ENCODE results near the gene CAB39.

CAB39 gene

DNA sequence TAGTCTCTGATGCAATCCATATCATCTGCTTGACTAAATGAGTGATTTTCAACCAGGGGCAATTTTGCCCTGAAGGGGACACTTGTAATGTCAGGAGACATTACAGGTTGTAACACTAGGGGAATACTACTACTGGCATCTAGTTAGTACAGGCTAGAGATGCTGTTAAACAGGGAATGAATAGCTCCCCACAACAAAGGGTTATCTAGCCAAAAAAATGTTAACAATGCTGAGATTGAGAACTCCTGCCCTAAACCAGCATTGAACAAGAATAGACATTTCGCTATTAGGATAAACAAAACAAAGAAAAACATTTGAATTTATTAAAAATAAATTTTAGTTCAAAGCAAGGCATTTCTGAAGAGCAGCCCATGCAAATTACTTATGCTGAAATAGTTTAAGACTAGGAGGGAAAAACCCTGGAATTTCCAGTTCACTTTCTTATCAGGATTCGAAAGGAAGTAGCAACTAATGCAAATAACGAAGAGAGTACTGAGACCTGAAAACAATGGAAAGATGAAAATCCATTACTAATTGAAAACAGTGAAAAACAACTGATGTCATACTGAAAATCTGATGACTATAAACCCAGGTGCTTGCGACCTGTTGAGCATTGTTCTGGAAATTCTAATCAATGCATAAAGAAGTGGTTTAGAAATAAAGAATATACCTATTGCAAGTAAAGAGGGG lies 53.1 kb downstream of the CAB39 start:
- Mint-ChIP-seq H3K27ac (no peak overlapping the region), H3K27me3 (ENCODE audit: low read depth) (no peaks in the 10 kb centered on the region), H3K4me1 (ENCODE audit: low read depth) (peaks cover 50% of the 10 kb centered on the region), H3K36me3 (ENCODE audit: low read depth) (peaks cover 60% of the 10 kb centered on the region), H3K9me3 (no peaks in the 10 kb centered on the region), H3K4me3 (no peak overlapping the region)

DNA sequence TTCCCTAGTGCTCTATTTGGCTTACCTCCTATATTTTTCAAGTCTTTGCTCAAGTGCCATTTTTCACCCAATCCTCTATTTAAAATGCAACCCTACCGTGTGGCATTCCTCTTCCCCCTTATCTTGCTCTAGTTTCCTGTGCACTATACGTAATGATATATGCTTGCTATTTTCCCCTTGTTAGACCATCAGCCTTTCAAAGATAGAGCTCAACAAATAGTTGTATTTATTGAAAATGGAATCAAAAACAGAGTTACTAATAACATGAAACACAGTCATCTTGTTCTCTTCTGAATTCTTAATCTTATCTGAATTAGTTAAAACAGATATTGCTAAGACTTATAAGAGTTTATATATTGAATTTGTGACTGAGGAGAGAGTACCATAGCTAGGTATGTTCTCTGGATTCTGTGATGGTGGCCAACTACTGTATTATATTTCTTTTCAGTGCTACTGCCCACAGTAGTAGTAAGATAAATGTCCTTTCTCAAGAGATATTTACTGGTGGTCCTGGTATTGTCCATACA lies 55.3 kb downstream of the CAB39 start:
- H3K27me3 Mint-ChIP-seq (ENCODE audit: low read depth), result no peaks in the 10 kb centered on the region
- no peak overlapping the region for H3K4me3 Mint-ChIP-seq
- H3K4me1 Mint-ChIP-seq (ENCODE audit: low read depth), result peaks cover 56% of the 10 kb centered on the region
- no peaks in the 10 kb centered on the region for H3K9me3 Mint-ChIP-seq
- peaks cover 63% of the 10 kb centered on the region for H3K36me3 Mint-ChIP-seq (ENCODE audit: low read depth)
- H3K27ac Mint-ChIP-seq, result no peak overlapping the region

DNA sequence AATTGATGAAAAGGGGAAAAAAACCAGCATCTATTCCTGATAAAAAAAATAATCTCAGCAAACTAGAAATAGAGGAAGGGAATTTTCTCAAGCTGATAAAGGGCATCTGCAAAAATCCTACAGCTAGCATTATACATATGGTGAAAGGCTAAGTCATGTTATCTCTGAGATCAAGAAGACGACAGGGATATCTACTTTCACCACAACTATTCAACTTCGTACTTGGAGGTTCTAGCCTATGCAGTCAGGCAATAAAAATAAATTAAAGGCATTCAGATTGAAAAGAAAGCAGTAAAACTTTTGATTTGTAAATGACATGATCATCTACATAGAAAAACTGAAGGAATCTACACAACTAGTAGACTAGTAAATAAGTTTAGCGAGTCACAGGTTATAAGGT lies 58.2 kb downstream of the CAB39 start:
- Mint-ChIP-seq H3K4me1 (ENCODE audit: low read depth) (peaks cover 72% of the 10 kb centered on the region), H3K27me3 (ENCODE audit: low read depth) (no peaks in the 10 kb centered on the region), H3K4me3 (no peak overlapping the region), H3K9me3 (no peaks in the 10 kb centered on the region), H3K36me3 (ENCODE audit: low read depth) (peaks cover 71% of the 10 kb centered on the region), H3K27ac (peak overlapping the region; percentile 38)

- Mint-ChIP-seq H3K36me3 (ENCODE audit: low read depth) (peaks cover 69% of the 10 kb centered on the region), H3K27me3 (ENCODE audit: low read depth) (no peaks in the 10 kb centered on the region), H3K27ac (peak overlapping the region; percentile 17), H3K4me3 (peak overlapping the region; percentile 18), H3K9me3 (no peaks in the 10 kb centered on the region), H3K4me1 (ENCODE audit: low read depth) (peaks cover 76% of the 10 kb centered on the region)
Observed at GRCh38 chr2:230772156-230772555, 59.5 kb downstream of the CAB39 start.

DNA sequence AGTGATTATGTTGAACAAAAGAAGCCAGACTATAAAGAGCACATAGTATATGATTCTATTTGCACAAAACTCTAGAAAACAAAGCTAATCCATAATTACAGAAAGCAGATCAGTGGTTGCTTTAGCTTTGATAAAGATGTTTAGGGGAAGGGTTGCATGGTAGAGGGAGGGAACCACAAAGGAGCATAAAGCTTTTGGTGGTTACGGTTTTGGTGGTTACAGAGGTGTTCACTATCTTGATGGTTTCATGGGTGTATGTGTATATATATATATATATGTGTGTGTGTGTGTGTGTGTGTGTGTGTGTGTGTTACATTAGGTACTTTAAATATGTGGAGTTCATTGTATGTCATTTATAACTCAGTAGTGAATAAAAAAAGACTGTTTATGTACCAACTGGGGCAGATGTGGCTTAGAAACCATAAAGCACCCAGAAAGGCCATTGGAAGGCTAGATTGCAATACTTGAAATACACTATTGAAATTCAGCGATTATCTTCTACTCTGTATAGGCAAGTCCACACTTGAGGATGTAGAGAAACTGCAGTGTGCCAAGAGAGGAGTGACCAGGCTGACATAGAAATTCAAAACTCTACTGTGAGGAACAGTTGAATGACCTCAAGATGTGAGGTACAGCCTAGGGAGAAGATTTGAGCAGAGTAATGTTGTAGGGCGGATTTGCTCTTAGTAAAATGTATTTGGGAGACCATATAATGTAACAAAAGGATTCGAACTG lies 60.6 kb downstream of the CAB39 start:
- Mint-ChIP-seq H3K4me1 (ENCODE audit: low read depth) (peaks cover 77% of the 10 kb centered on the region), H3K36me3 (ENCODE audit: low read depth) (peaks cover 67% of the 10 kb centered on the region), H3K4me3 (peak overlapping the region; percentile 2), H3K27ac (peak overlapping the region; percentile 60), H3K27me3 (ENCODE audit: low read depth) (no peaks in the 10 kb centered on the region), H3K9me3 (no peaks in the 10 kb centered on the region)

DNA sequence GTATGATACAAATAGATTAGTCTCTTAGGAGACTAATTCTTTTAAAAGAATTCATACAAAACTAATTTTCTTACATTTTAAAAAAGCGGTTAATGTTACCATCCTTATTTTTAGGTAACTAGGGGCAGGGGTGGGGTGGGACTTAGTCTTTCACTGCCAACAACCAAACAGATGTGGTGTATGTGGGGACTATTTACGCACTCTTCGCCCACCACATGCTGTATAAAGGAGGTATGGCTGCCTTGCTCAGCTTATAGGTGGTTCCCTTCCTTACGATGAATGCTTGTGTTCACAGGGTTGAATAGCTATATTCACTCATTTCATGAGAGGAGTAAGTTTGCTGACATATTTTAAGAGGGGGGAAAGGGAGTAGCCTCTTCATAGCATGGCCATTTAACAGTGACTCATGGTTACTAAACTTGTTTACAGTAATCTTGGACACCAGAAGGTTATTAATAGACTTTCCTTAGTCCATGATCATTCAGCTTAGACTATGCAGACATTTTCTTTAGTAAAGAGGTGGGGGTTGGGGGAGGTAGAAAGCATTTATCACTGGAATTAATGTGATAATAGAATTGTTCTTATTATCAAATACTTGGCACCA lies 61.8 kb downstream of the CAB39 start:
- no peak overlapping the region for H3K27ac Mint-ChIP-seq
- H3K36me3 Mint-ChIP-seq (ENCODE audit: low read depth), result peaks cover 68% of the 10 kb centered on the region
- H3K27me3 Mint-ChIP-seq (ENCODE audit: low read depth), result no peaks in the 10 kb centered on the region
- no peaks in the 10 kb centered on the region for H3K9me3 Mint-ChIP-seq
- no peak overlapping the region for H3K4me3 Mint-ChIP-seq
- H3K4me1 Mint-ChIP-seq (ENCODE audit: low read depth), result peaks cover 79% of the 10 kb centered on the region

DNA sequence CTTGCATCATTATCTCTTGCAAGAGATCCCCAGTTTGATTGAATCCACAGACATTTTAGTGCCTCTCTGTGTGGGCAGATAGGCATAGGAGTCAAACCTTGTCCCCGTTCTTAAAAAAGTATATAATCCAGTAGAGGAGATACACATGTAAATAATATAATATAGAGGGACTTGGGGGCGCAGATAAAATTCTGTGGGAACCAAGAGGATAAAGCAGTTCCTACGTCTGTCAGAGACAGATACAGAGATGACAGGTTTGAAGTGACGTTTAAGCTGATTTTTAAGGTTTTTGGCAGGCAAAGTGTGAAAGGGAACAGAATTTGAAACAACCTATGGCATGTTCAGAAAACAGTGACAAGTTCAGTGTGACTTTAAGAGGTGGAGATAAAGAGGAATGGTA lies 63.1 kb downstream of the CAB39 start:
- Mint-ChIP-seq H3K9me3 (peaks cover under 1% of the 10 kb centered on the region), H3K27me3 (ENCODE audit: low read depth) (no peaks in the 10 kb centered on the region), H3K36me3 (ENCODE audit: low read depth) (peaks cover 76% of the 10 kb centered on the region), H3K4me1 (ENCODE audit: low read depth) (peaks cover 85% of the 10 kb centered on the region), H3K4me3 (no peak overlapping the region), H3K27ac (no peak overlapping the region)

DNA sequence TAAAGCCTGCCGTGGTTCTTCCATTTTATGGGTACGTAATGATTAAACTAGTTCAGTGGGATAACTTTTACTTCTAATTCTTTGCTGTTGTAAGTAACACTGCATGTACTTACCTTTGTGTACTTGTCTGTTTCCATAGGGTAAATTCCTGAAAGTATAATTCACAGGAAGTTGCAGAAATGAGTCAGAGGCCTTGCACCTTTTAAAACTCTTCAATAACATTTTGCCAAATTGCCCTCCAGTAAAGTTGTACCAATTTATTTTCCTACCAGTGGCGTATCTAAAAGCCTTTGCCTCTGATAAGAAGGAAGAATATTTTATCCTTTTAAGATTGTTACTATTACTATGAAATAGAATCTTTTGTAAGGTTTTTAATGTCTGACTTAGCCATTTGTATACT lies 65.1 kb downstream of the CAB39 start:
- no peaks in the 10 kb centered on the region for H3K27me3 Mint-ChIP-seq (ENCODE audit: low read depth)
- H3K9me3 Mint-ChIP-seq, result peaks cover 8% of the 10 kb centered on the region
- peaks cover 85% of the 10 kb centered on the region for H3K4me1 Mint-ChIP-seq (ENCODE audit: low read depth)
- H3K4me3 Mint-ChIP-seq, result peak overlapping the region; percentile 60
- peaks cover 76% of the 10 kb centered on the region for H3K36me3 Mint-ChIP-seq (ENCODE audit: low read depth)
- peak overlapping the region; percentile 57 for H3K27ac Mint-ChIP-seq

DNA sequence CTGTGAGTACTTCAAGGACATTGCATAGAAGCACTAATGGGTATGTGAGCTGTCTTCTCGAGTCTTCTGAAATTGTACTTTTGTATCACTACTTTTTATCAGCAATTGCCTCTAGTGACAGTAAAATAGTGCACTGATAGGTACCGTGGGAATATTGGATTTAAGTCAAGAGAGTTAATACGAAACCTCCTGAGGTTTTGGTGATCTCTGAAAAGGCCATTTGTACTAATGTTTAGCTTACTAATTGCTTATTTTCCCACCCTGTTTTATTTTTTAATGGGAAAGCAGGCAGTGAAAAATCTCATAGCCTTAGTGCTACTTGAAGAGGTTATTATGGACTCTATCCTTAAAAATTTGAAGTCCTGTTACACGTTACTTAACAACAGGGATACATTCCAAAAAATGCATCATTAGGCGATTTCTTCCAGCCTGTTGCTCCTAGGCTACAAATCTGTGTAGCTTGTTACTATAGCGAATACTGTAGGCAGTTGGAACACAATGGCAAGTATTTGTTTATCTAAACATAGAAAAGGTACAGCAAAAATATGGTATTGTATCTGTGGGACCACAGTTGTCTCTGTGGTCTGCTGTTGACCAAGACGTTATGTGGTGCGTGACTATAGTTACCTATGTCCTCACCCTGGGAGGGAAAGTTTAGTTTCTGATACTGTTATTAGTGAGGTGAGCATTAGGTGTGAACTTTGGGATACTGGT lies 65.9 kb downstream of the CAB39 start:
- H3K27ac Mint-ChIP-seq, result peak overlapping the region; percentile 57
- H3K9me3 Mint-ChIP-seq, result peaks cover 8% of the 10 kb centered on the region
- H3K4me1 Mint-ChIP-seq (ENCODE audit: low read depth), result peaks cover 80% of the 10 kb centered on the region
- peak overlapping the region; percentile 60 for H3K4me3 Mint-ChIP-seq
- H3K36me3 Mint-ChIP-seq (ENCODE audit: low read depth), result peaks cover 74% of the 10 kb centered on the region
- no peaks in the 10 kb centered on the region for H3K27me3 Mint-ChIP-seq (ENCODE audit: low read depth)

- Mint-ChIP-seq H3K27me3 (ENCODE audit: low read depth) (no peaks in the 10 kb centered on the region), H3K4me1 (ENCODE audit: low read depth) (peaks cover 80% of the 10 kb centered on the region), H3K4me3 (peak overlapping the region; percentile 43), H3K27ac (peak overlapping the region; percentile 90), H3K9me3 (peaks cover 8% of the 10 kb centered on the region), H3K36me3 (ENCODE audit: low read depth) (peaks cover 75% of the 10 kb centered on the region)
Observed at GRCh38 chr2:230779126-230779525, 66.5 kb downstream of the CAB39 start.

GRCh38 chr2:230779607-230780006 lies 67.0 kb downstream of the CAB39 start:
- H3K9me3 Mint-ChIP-seq, result peaks cover 8% of the 10 kb centered on the region
- H3K4me1 Mint-ChIP-seq (ENCODE audit: low read depth), result peaks cover 82% of the 10 kb centered on the region
- H3K4me3 Mint-ChIP-seq, result peak overlapping the region; percentile 43
- no peaks in the 10 kb centered on the region for H3K27me3 Mint-ChIP-seq (ENCODE audit: low read depth)
- peaks cover 77% of the 10 kb centered on the region for H3K36me3 Mint-ChIP-seq (ENCODE audit: low read depth)
- peak overlapping the region; percentile 90 for H3K27ac Mint-ChIP-seq

- Mint-ChIP-seq H3K36me3 (ENCODE audit: low read depth) (peaks cover 78% of the 10 kb centered on the region), H3K4me3 (peak overlapping the region; percentile 33), H3K27ac (peak overlapping the region; percentile 90), H3K9me3 (peaks cover 8% of the 10 kb centered on the region), H3K27me3 (ENCODE audit: low read depth) (no peaks in the 10 kb centered on the region), H3K4me1 (ENCODE audit: low read depth) (peaks cover 75% of the 10 kb centered on the region)
Observed at GRCh38 chr2:230781130-230781797, 68.6 kb downstream of the CAB39 start.

DNA sequence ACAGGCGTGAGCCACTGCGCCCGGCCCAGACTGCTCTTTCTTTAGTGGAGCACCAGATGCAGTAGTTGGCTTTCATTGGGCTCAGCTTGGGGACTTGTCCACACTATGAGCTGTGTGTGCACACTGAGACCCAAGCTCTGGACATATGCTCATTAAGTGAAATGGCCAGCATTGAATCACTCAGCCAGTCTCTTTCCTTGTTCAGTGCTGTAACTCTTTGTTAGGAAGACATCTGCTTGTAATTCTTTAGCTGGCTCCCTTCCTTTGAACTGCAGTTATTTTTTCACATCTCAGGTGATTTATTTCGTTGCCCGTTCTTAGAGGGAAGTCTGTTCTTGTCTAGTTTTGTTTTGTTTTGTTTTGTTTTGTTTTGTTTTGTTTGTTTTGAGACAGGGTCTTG lies 70.5 kb downstream of the CAB39 start:
- Mint-ChIP-seq H3K4me1 (ENCODE audit: low read depth) (peaks cover 70% of the 10 kb centered on the region), H3K36me3 (ENCODE audit: low read depth) (peaks cover 81% of the 10 kb centered on the region), H3K9me3 (peaks cover 22% of the 10 kb centered on the region), H3K27ac (no peak overlapping the region), H3K27me3 (ENCODE audit: low read depth) (no peaks in the 10 kb centered on the region), H3K4me3 (no peak overlapping the region)

- Mint-ChIP-seq H3K9me3 (peaks cover 33% of the 10 kb centered on the region), H3K36me3 (ENCODE audit: low read depth) (peaks cover 82% of the 10 kb centered on the region), H3K4me3 (no peak overlapping the region), H3K27ac (peak overlapping the region; percentile 64), H3K27me3 (ENCODE audit: low read depth) (no peaks in the 10 kb centered on the region), H3K4me1 (ENCODE audit: low read depth) (peaks cover 67% of the 10 kb centered on the region)
Observed at GRCh38 chr2:230784795-230785194, 72.2 kb downstream of the CAB39 start.
